GM19351 (cell line): Measurements from ENCODE around the gene CCDC107.

Source experiments
- ATAC-seq: cut with Tn5 transposase; IDR thresholded peaks from one replicate; pipeline ENCODE4 v1.9.1; 2021; ENCODE audit warnings: mild to moderate bottlenecking, moderate library complexity; ENCODE audit not compliant: unreplicated experiment

The CCDC107 gene

GRCh38 chr9:35700031-35700430 lies 41.9 kb downstream of the CCDC107 start:
- ATAC-seq: no peak

- ATAC-seq: no peak
These were observed 42.9 kb downstream of the CCDC107 start for GRCh38 chr9:35700942-35701341.

- no peak for ATAC-seq
These were observed 44.6 kb downstream of the CCDC107 start for GRCh38 chr9:35702696-35703095.

DNA sequence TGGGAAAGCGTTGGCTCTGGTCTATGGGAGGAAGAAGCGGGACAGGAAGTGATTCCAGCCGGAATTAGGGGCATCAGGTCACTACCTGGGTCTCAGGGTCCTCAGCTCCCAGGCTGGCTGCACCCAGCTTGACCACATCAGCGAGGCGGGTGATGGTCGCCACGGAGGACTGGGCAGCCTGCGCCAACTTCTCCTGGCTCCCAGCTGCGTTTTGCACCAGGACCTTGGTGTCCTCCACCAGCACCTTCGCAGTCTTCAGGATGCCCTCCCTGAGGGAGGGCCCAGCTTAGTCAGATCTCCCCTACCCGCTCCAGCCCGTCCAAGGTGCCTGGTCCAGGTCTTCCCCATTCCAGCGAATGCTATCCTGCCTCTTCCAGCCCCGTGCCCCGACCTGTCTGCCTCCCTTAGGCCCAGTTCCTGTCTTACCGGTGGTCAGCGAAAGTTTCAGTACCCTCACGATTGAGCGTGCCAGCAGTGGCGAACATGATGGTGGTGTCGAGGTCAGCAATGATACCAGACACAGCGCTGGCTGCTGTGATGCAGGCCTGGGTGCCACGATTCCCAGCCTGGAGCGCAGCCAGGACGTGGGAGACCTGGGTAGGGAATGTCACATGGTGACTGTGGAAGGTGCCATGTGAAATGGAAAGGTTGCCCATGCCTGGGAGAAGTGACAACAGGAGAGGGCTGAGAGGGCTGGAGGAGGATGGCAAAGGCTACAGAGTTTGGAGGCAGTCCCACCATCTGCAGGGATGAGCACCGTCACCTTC lies 46.0 kb downstream of the CCDC107 start:
- ATAC-seq: no peak

DNA sequence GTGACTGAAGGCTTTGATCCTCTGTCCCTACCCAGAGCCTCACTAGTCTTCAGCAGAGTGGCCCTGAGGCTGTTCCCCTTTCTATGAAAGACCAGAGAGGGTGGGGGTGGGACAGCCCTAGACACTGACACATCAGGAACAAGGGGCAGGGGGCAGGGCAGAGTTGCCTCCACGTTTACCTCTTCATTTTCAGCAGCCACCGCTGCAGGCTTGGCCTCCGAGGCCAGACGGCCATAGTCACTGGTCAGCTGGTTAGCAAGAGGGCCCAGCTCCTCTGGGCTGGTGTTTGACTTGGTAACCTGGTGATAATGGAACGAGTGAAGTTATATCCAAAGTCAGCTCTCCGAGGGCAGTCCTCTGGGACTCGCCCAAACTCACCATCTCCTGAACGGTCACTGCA lies 47.3 kb downstream of the CCDC107 start:
- ATAC-seq: no peak

- no peak for ATAC-seq
These were observed 47.8 kb downstream of the CCDC107 start for GRCh38 chr9:35705836-35706430.

DNA sequence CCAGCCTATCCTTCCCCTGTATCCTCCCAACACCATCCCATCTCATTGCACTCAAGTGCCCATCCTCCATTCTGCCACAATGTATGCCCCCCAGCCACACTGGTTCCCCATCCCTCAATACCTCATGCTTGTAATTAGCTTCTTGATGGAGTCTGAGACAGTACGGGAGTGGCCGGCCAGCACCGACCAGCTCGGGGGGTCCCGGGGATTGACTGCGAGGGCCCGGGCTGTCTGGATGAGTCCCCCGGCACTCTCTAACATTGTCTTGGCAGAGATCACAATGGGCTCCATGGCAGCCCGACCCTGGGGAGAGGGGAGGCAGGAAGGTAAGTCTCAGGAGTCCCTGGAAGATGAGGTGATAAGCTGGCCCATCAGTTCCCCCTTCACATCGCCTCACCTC lies 48.9 kb downstream of the CCDC107 start:
- no peak for ATAC-seq

DNA sequence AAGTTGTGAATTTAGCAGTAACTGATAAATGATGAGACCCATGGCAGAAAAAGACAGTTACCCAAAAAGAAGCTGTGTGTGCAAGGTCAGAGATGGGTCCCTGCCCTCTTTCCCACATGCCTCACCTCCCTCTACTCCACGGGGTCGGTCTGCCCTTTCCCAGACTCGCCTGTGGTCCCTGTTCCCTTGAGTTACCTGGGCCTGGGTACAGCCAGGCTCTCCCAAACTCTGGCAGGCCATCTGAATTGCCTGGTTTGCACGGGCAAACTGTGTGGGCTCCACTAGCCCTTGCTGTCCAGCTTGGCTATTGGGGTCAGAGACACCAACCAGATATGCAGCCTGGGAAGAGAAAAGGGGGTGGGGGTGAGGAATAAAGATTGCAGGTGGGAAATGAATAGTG lies 50.1 kb downstream of the CCDC107 start:
- ATAC-seq: no peak

DNA sequence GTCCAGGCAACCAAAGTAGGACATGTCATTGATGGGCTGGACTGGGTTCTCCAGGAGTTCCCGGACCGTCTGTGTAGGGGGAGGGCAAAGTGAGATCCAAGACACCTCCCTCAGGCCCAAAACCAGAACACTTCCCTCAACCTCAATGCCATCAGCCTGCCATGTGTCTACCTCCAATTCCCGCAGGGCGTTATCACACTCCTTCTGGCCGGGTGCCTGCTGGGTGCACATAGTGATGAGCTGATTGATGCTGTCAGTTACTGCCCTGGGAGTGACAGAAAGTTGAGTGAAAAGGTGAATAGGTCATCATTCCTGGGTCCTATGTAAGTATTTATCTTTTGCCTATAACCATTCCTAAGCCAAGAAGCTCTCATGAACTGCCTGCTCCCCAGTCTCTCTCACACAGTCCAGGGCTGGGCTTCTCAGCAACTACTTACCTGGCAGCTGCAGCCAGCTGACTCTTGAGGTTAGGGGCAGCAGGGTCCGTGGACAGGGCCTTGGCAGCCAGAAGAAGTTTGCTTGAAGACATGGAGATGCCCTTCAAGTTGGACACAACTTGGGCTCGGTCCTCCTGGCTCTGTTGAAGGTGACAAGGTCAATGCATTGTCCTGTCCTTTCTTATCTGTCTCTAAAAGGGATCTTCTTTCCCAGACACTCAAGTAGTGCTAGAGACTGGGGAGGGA lies 52.9 kb downstream of the CCDC107 start:
- ATAC-seq: no peak
